ENCODE measurements around the gene MTIF3.

Gene MTIF3

GRCh38 chr13:27408074-27408473 lies 42.3 kb downstream of the MTIF3 start:
- H3K4me3 ChIP-seq (ENCODE audit: control insufficient read depth, low read depth, low read length), result no peak overlapping the region
- TF ChIP-seq CTCF (conservative IDR thresholded peaks at IDR 0.05; ENCODE audit: control insufficient read depth, insufficient read depth, low read depth, low read length), result no peak
- no peak for DNase-seq (ENCODE audit: low read depth)

GRCh38 chr13:27406178-27406939 lies 44.0 kb downstream of the MTIF3 start:
- peak; percentile 57 for TF ChIP-seq CTCF (conservative IDR thresholded peaks at IDR 0.05; ENCODE audit: control insufficient read depth, insufficient read depth, low read depth, low read length)
- H3K4me3 ChIP-seq (ENCODE audit: control insufficient read depth, low read depth, low read length), result no peak overlapping the region
- DNase-seq (ENCODE audit: low read depth), result peak; percentile 52

GRCh38 chr13:27405546-27406134 lies 44.7 kb downstream of the MTIF3 start:
- DNase-seq (ENCODE audit: low read depth), result no peak
- no peak overlapping the region for H3K4me3 ChIP-seq (ENCODE audit: control insufficient read depth, low read depth, low read length)
- no peak for TF ChIP-seq CTCF (conservative IDR thresholded peaks at IDR 0.05; ENCODE audit: control insufficient read depth, insufficient read depth, low read depth, low read length)

GRCh38 chr13:27404680-27405079 lies 45.7 kb downstream of the MTIF3 start:
- TF ChIP-seq CTCF (conservative IDR thresholded peaks at IDR 0.05; ENCODE audit: control insufficient read depth, insufficient read depth, low read depth, low read length), result no peak
- no peak overlapping the region for H3K4me3 ChIP-seq (ENCODE audit: control insufficient read depth, low read depth, low read length)
- DNase-seq (ENCODE audit: low read depth), result no peak

- no peak for DNase-seq (ENCODE audit: low read depth)
- TF ChIP-seq CTCF (conservative IDR thresholded peaks at IDR 0.05; ENCODE audit: control insufficient read depth, insufficient read depth, low read depth, low read length), result no peak
- no peak overlapping the region for H3K4me3 ChIP-seq (ENCODE audit: control insufficient read depth, low read depth, low read length)
Measured at GRCh38 chr13:27403727-27404385, 46.5 kb downstream of the MTIF3 start.

GRCh38 chr13:27403203-27403678 lies 47.1 kb downstream of the MTIF3 start:
- no peak overlapping the region for H3K4me3 ChIP-seq (ENCODE audit: control insufficient read depth, low read depth, low read length)
- DNase-seq (ENCODE audit: low read depth), result peak; percentile 48
- no peak for TF ChIP-seq CTCF (conservative IDR thresholded peaks at IDR 0.05; ENCODE audit: control insufficient read depth, insufficient read depth, low read depth, low read length)
